VCaP (cell line): Measurements from ENCODE around the gene TRAPPC5.
"Not testable (repeated sequence)": the region's sequence is repeated elsewhere in the genome, so short reads cannot be mapped to it uniquely, and the experiment has no call there.

Source experiments
- H3K27ac ChIP-seq: fragments of 450-650 bp; 2 replicates; pipeline ENCODE4 v1.5.1; 2017
- TF ChIP-seq, protein P1 (sequence below): fragments of 450-650 bp; conservative IDR thresholded peaks from 2 replicates; pipeline ENCODE4 v1.5.1; 2017; ENCODE audit warnings: mild to moderate bottlenecking, moderate library complexity

TRAPPC5 gene

GRCh38 chr19:7643031-7643415 is 37.6 kb upstream of the TRAPPC5 start:
- TF ChIP-seq, protein P1, sequence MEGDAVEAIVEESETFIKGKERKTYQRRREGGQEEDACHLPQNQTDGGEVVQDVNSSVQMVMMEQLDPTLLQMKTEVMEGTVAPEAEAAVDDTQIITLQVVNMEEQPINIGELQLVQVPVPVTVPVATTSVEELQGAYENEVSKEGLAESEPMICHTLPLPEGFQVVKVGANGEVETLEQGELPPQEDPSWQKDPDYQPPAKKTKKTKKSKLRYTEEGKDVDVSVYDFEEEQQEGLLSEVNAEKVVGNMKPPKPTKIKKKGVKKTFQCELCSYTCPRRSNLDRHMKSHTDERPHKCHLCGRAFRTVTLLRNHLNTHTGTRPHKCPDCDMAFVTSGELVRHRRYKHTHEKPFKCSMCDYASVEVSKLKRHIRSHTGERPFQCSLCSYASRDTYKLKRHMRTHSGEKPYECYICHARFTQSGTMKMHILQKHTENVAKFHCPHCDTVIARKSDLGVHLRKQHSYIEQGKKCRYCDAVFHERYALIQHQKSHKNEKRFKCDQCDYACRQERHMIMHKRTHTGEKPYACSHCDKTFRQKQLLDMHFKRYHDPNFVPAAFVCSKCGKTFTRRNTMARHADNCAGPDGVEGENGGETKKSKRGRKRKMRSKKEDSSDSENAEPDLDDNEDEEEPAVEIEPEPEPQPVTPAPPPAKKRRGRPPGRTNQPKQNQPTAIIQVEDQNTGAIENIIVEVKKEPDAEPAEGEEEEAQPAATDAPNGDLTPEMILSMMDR: no peak
- H3K27ac ChIP-seq: no peak overlapping the region

- not testable (repeated sequence) for H3K27ac ChIP-seq
Measured at GRCh38 chr19:7643629-7644549, 36.7 kb upstream of the TRAPPC5 start.

DNA sequence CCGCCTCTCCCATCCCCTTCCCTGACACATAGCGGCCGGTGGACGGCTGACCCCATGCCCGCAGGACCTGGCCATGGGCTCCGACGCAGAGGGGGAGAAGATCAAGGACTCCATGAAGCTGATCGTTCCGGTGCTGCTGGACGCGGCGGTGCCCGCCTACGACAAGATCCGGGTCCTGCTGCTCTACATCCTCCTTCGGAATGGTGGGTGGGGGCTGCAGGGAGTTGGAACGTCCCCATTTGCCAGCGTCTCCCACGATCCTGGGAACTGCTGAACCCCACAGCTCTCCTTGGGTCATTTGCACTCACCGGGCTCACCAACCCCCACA is 36.1 kb upstream of the TRAPPC5 start:
- H3K27ac ChIP-seq: no peak overlapping the region
- TF ChIP-seq, protein P1: no peak

- TF ChIP-seq, protein P1: no peak
- no peak overlapping the region for H3K27ac ChIP-seq
Measured at GRCh38 chr19:7645163-7645562, 35.5 kb upstream of the TRAPPC5 start.

DNA sequence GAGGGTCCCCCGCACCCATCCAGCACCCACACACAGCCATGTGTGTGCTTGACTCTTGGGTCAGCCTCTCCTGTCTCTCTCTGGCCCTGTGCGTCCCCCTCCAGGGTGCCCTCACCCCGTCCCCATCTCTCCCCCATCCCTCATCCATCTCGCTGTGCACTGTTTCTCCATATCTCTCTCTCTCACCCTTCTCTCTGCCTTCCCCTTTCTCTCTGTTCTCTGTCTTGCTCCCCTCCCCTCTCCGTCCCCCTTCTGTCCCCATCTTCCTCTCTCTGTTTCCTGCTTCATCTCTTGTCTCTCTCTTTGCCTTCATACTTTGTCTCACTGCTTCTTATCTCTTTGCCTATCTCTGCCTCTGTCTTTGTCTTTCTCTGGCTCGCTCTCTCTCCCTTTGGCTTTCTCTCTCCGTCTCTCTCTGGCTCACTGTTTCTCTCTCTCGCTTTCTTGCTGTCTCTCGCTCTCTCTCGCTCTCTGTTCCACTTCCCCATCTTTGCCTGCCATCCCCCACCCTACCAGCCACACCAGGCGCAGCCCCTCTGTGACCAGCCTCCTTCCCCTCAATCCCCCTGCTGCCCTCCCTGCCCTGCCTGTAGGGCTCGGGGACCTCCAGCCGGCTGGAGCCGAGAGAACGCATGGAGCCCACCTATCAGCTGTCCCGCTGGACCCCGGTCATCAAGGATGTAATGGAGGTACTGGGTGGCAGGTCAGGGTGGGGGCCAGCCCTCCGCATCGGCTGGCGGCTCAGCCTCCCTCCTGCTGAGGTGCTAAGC is 34.8 kb upstream of the TRAPPC5 start:
- no peak overlapping the region for H3K27ac ChIP-seq
- TF ChIP-seq, protein P1: no peak

GRCh38 chr19:7646426-7646700 is 34.3 kb upstream of the TRAPPC5 start:
- H3K27ac ChIP-seq: no peak overlapping the region
- TF ChIP-seq, protein P1: no peak

GRCh38 chr19:7647156-7647555 is 33.5 kb upstream of the TRAPPC5 start:
- TF ChIP-seq, protein P1: no peak
- no peak overlapping the region for H3K27ac ChIP-seq
